ENCODE data around the gene NECTIN1. TPM values are rescaled to one million over a fixed set of nuclear protein-coding genes. Genes with fewer than 3 reads are reported as not detected.

NECTIN1 gene
- total RNA-seq, 2 experiments from 2014 or later: 0.34 to 0.39 TPM

- H3K4me1 Mint-ChIP-seq (ENCODE audit: low read depth): no peaks in the 10 kb centered on the region
- ChIA-PET POLR2A (no interaction called here), CTCF (interaction anchor here (1.3 to 4.7 kb wide), 2 partner anchors 107 to 142 kb away, joined by 3 to 19 read pairs; partner anchors contain the start of gene NECTIN1)
- peaks cover 6% of the 10 kb centered on the region for H3K27me3 Mint-ChIP-seq (ENCODE audit: low read depth)
- H3K27ac Mint-ChIP-seq: no peak overlapping the region
- H3K4me3 Mint-ChIP-seq: no peak overlapping the region
- H3K36me3 Mint-ChIP-seq (ENCODE audit: low read depth): no peaks in the 10 kb centered on the region
- DNase-seq: no peak
- H3K9me3 Mint-ChIP-seq (ENCODE audit: insufficient read depth): no peaks in the 10 kb centered on the region
- ATAC-seq: no peak
Measured at GRCh38 chr11:119622454-119623143, 106.4 kb downstream of the NECTIN1 start.

- POLR2A ChIA-PET: no interaction called here
- ATAC-seq (no peak), DNase-seq (no peak)
- peaks cover 6% of the 10 kb centered on the region for H3K27me3 Mint-ChIP-seq (ENCODE audit: low read depth)
- no peaks in the 10 kb centered on the region for H3K9me3 Mint-ChIP-seq (ENCODE audit: insufficient read depth)
- H3K4me3 Mint-ChIP-seq: no peak overlapping the region
- no peaks in the 10 kb centered on the region for H3K36me3 Mint-ChIP-seq (ENCODE audit: low read depth)
- no peak overlapping the region for H3K27ac Mint-ChIP-seq
- H3K4me1 Mint-ChIP-seq (ENCODE audit: low read depth): no peaks in the 10 kb centered on the region
- CTCF ChIA-PET: no interaction called here
Measured at GRCh38 chr11:119619665-119620064, 109.3 kb downstream of the NECTIN1 start.

GRCh38 chr11:119618208-119618909 lies 110.6 kb downstream of the NECTIN1 start:
- no peaks in the 10 kb centered on the region for H3K9me3 Mint-ChIP-seq (ENCODE audit: insufficient read depth)
- no peaks in the 10 kb centered on the region for H3K36me3 Mint-ChIP-seq (ENCODE audit: low read depth)
- POLR2A ChIA-PET: no interaction called here

GRCh38 chr11:119617340-119617713 lies 111.7 kb downstream of the NECTIN1 start:
- CTCF ChIA-PET: no interaction called here
- no peak for DNase-seq
- POLR2A ChIA-PET: no interaction called here

More at GRCh38 chr11:119618208-119618909, 110.6 kb downstream of the NECTIN1 start:
- CTCF ChIA-PET: no interaction called here
- no peak overlapping the region for H3K27ac Mint-ChIP-seq
- H3K4me3 Mint-ChIP-seq: no peak overlapping the region
- H3K27me3 Mint-ChIP-seq (ENCODE audit: low read depth): peaks cover 8% of the 10 kb centered on the region
- ATAC-seq (no peak), DNase-seq (no peak)
- H3K4me1 Mint-ChIP-seq (ENCODE audit: low read depth): no peaks in the 10 kb centered on the region

GRCh38 chr11:119616586-119617339 lies 112.2 kb downstream of the NECTIN1 start:
- Mint-ChIP-seq H3K4me3 (no peak overlapping the region), H3K4me1 (ENCODE audit: low read depth) (no peaks in the 10 kb centered on the region), H3K36me3 (ENCODE audit: low read depth) (no peaks in the 10 kb centered on the region), H3K27ac (no peak overlapping the region), H3K9me3 (ENCODE audit: insufficient read depth) (no peaks in the 10 kb centered on the region), H3K27me3 (ENCODE audit: low read depth) (peaks cover 12% of the 10 kb centered on the region)
- ChIA-PET CTCF (no interaction called here), POLR2A (no interaction called here)
- no peak for ATAC-seq
- no peak for DNase-seq

More at GRCh38 chr11:119617340-119617713, 111.7 kb downstream of the NECTIN1 start:
- Mint-ChIP-seq H3K9me3 (ENCODE audit: insufficient read depth) (no peaks in the 10 kb centered on the region), H3K27ac (no peak overlapping the region), H3K27me3 (ENCODE audit: low read depth) (peaks cover 12% of the 10 kb centered on the region), H3K4me1 (ENCODE audit: low read depth) (no peaks in the 10 kb centered on the region), H3K4me3 (no peak overlapping the region), H3K36me3 (ENCODE audit: low read depth) (no peaks in the 10 kb centered on the region)
- ATAC-seq: no peak

GRCh38 chr11:119615882-119616196 lies 113.2 kb downstream of the NECTIN1 start:
- no peaks in the 10 kb centered on the region for H3K4me1 Mint-ChIP-seq (ENCODE audit: low read depth)
- ATAC-seq (no peak), DNase-seq (no peak)
- H3K4me3 Mint-ChIP-seq: no peak overlapping the region
- ChIA-PET POLR2A (interaction anchor here (0.5 kb wide), 1 partner anchor 1806 kb away, joined by 7 read pairs; no protein-coding TSS in a partner anchor), CTCF (interaction anchor here (0.9 kb wide), 1 partner anchor 113 kb away, joined by 5 read pairs; the partner anchor contains the start of gene NECTIN1)
- peaks cover 12% of the 10 kb centered on the region for H3K27me3 Mint-ChIP-seq (ENCODE audit: low read depth)
- no peaks in the 10 kb centered on the region for H3K36me3 Mint-ChIP-seq (ENCODE audit: low read depth)
- no peak overlapping the region for H3K27ac Mint-ChIP-seq
- no peaks in the 10 kb centered on the region for H3K9me3 Mint-ChIP-seq (ENCODE audit: insufficient read depth)

- DNase-seq (no peak), ATAC-seq (no peak)
- Mint-ChIP-seq H3K4me1 (ENCODE audit: low read depth) (no peaks in the 10 kb centered on the region), H3K4me3 (no peak overlapping the region), H3K27ac (no peak overlapping the region), H3K36me3 (ENCODE audit: low read depth) (no peaks in the 10 kb centered on the region), H3K9me3 (ENCODE audit: insufficient read depth) (no peaks in the 10 kb centered on the region), H3K27me3 (ENCODE audit: low read depth) (peaks cover 12% of the 10 kb centered on the region)
- ChIA-PET CTCF (interaction anchor here (0.9 kb wide), 2 partner anchors 10 to 114 kb away, joined by 3 to 5 read pairs; partner anchors contain the start of gene NECTIN1), POLR2A (no interaction called here)
Measured at GRCh38 chr11:119615003-119615881, 113.8 kb downstream of the NECTIN1 start.

- no peaks in the 10 kb centered on the region for H3K4me1 Mint-ChIP-seq (ENCODE audit: low read depth)
- ATAC-seq (no peak), DNase-seq (no peak)
- no peaks in the 10 kb centered on the region for H3K36me3 Mint-ChIP-seq (ENCODE audit: low read depth)
- no peak overlapping the region for H3K4me3 Mint-ChIP-seq
- H3K27ac Mint-ChIP-seq: no peak overlapping the region
- ChIA-PET POLR2A (no interaction called here), CTCF (interaction anchor here (0.9 kb wide), 1 partner anchor 11 kb away, joined by 3 read pairs; no protein-coding TSS in a partner anchor)
- H3K27me3 Mint-ChIP-seq (ENCODE audit: low read depth): peaks cover 6% of the 10 kb centered on the region
- no peaks in the 10 kb centered on the region for H3K9me3 Mint-ChIP-seq (ENCODE audit: insufficient read depth)
Measured at GRCh38 chr11:119614222-119615002, 114.6 kb downstream of the NECTIN1 start.

GRCh38 chr11:119612814-119613213 lies 116.2 kb downstream of the NECTIN1 start:
- Mint-ChIP-seq H3K27me3 (ENCODE audit: low read depth) (peaks cover 9% of the 10 kb centered on the region), H3K27ac (no peak overlapping the region)

GRCh38 chr11:119610836-119611426 lies 118.1 kb downstream of the NECTIN1 start:
- H3K9me3 Mint-ChIP-seq (ENCODE audit: insufficient read depth): no peaks in the 10 kb centered on the region
- H3K4me3 Mint-ChIP-seq: no peak overlapping the region
- ATAC-seq (no peak), DNase-seq (no peak)
- POLR2A ChIA-PET: no interaction called here
- no peaks in the 10 kb centered on the region for H3K36me3 Mint-ChIP-seq (ENCODE audit: low read depth)
- peaks cover 17% of the 10 kb centered on the region for H3K27me3 Mint-ChIP-seq (ENCODE audit: low read depth)
- CTCF ChIA-PET: no interaction called here
- no peak overlapping the region for H3K27ac Mint-ChIP-seq
- H3K4me1 Mint-ChIP-seq (ENCODE audit: low read depth): no peaks in the 10 kb centered on the region

More at GRCh38 chr11:119612814-119613213, 116.2 kb downstream of the NECTIN1 start:
- H3K9me3 Mint-ChIP-seq (ENCODE audit: insufficient read depth): no peaks in the 10 kb centered on the region
- CTCF ChIA-PET: no interaction called here
- POLR2A ChIA-PET: no interaction called here
- no peak overlapping the region for H3K4me3 Mint-ChIP-seq
- DNase-seq (no peak), ATAC-seq (no peak)
- no peaks in the 10 kb centered on the region for H3K36me3 Mint-ChIP-seq (ENCODE audit: low read depth)
- no peaks in the 10 kb centered on the region for H3K4me1 Mint-ChIP-seq (ENCODE audit: low read depth)
